Stimulated activated memory B cell treated with anti-CD40 and anti-IgM and Interleukin-4, amounts not matched to agents 10 μg/mL and 1 μg/mL and 100 μg/mL, for 72 hours (primary cell): ENCODE results near the gene ELFN2.

ENCODE experiments used
- ATAC-seq: fragments of 150-1000 bp; cut with Tn5 transposase; 2 replicates; pipeline ENCODE4 v1.10.0; 2021
- H3K27ac Mint-ChIP-seq: one replicate; pipeline ENCODE4 v1.8.0; 2022; ENCODE audit warnings: mild to moderate bottlenecking, mixed read lengths
- H3K27me3 Mint-ChIP-seq: one replicate; pipeline ENCODE4 v1.8.0; 2022; ENCODE audit warnings: mixed read lengths
- H3K36me3 Mint-ChIP-seq: one replicate; pipeline ENCODE4 v1.8.0; 2022; ENCODE audit warnings: mixed read lengths
- H3K4me1 Mint-ChIP-seq: one replicate; pipeline ENCODE4 v1.8.0; 2022; ENCODE audit warnings: mixed read lengths
- H3K4me3 Mint-ChIP-seq: one replicate; pipeline ENCODE4 v1.8.0; 2022; ENCODE audit warnings: mild to moderate bottlenecking, moderate library complexity, mixed read lengths
- H3K9me3 Mint-ChIP-seq: one replicate; pipeline ENCODE4 v1.8.0; 2022; ENCODE audit warnings: mixed read lengths

The ELFN2 gene

DNA sequence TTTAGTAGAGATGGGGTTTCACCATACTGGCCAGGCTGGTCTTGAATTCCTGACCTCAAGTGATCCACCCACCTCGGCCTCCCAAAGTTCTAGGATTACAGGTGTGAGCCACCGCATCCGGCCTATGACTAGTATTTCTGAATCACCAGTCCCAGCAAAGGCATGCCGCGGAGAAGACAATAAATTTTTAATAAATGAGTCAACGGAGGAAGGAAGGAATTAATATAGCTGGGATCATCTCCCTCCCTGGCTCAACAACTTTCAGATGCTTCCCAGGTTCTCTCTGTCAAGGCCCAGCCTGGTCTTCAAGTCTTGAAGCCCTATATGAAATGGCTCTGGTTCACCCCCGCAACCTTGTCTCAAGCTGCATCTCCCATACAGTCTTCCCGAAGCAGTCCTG is 99.3 kb downstream of the ELFN2 start:
- H3K4me3 Mint-ChIP-seq = no peak overlapping the region
- H3K9me3 Mint-ChIP-seq = no peaks in the 10 kb centered on the region
- peaks cover 20% of the 10 kb centered on the region for H3K4me1 Mint-ChIP-seq
- peaks cover 76% of the 10 kb centered on the region for H3K27me3 Mint-ChIP-seq
- no peak for ATAC-seq
- H3K36me3 Mint-ChIP-seq = no peaks in the 10 kb centered on the region
- H3K27ac Mint-ChIP-seq = no peak overlapping the region

DNA sequence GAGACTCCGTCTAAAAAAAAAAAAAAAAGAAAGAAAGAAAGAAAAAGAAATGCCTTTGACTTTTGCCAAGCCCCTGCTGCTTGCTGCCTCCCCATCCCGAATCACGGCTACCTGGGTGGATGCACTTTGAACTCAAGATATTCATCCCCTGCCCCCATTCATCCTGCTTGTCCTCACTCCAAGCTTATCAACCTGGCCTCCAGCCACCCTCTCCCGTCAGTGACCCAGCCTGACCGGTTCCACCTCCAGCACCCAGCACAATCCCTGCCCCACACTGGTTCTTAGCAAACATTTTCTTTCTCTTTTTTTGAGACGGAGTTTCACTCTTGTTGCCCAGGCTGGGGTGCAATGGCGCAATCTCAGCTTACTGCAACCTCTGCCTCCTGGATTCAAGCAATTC is 100.6 kb downstream of the ELFN2 start:
- Mint-ChIP-seq H3K36me3 (no peaks in the 10 kb centered on the region), H3K27me3 (peaks cover 63% of the 10 kb centered on the region), H3K9me3 (no peaks in the 10 kb centered on the region), H3K27ac (no peak overlapping the region), H3K4me1 (peaks cover 10% of the 10 kb centered on the region), H3K4me3 (no peak overlapping the region)
- ATAC-seq = no peak

DNA sequence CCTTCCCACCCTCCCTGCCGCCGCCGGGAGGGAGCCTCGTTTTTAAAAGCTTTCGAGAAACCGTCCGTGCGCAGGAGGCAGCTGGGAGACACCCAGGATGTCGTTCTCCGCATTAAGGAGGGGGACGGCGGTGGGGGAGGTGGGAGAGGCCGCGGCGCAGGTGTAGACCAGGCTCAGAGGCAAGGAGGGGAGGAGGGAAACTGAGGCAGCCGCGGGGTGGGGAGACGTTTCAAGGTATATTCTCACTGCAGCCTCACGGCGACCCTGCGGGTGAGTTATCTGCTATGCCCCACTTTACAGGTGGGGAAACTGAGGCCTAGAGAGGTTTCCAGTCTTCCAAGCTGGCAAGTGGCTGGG is 102.3 kb downstream of the ELFN2 start:
- no peaks in the 10 kb centered on the region for H3K9me3 Mint-ChIP-seq
- no peak overlapping the region for H3K27ac Mint-ChIP-seq
- H3K36me3 Mint-ChIP-seq = no peaks in the 10 kb centered on the region
- peaks cover under 1% of the 10 kb centered on the region for H3K4me1 Mint-ChIP-seq
- H3K27me3 Mint-ChIP-seq = peaks cover 47% of the 10 kb centered on the region
- no peak overlapping the region for H3K4me3 Mint-ChIP-seq
- ATAC-seq = no peak

DNA sequence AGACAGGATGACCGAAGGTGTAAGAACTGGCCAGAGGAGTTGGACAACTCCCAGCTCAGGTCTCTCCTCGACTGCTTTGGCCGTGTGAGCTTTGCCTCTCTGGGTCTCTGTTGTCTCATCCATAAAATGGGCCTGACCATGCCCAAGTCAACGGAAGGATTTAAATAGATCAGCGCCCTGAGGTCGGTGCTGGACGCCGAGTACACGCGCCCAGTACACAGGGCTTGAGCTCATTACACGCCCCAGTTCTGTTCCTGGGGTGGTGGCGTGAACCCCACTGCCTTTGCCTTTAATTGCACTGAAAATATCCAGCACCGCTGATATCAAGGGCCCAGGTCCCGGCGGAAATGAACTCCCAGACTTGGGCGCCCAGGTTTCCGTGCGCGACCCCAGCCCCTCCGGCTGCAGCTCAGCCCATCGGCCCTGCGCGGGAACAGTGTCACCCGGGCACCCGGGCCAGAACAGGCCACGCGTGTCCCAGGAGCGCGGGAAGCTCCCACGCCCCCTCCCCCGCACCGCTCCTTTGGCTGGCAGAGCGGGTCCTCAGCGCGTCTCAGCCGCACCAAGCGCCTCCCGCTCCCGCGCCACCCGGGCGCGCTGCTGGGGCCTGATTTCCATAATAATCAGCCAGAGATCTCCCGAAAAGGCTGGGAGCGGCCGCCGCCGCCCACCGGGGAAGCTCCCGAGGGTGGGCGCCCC is 102.8 kb downstream of the ELFN2 start:
- no peaks in the 10 kb centered on the region for H3K36me3 Mint-ChIP-seq
- peaks cover 44% of the 10 kb centered on the region for H3K27me3 Mint-ChIP-seq

DNA sequence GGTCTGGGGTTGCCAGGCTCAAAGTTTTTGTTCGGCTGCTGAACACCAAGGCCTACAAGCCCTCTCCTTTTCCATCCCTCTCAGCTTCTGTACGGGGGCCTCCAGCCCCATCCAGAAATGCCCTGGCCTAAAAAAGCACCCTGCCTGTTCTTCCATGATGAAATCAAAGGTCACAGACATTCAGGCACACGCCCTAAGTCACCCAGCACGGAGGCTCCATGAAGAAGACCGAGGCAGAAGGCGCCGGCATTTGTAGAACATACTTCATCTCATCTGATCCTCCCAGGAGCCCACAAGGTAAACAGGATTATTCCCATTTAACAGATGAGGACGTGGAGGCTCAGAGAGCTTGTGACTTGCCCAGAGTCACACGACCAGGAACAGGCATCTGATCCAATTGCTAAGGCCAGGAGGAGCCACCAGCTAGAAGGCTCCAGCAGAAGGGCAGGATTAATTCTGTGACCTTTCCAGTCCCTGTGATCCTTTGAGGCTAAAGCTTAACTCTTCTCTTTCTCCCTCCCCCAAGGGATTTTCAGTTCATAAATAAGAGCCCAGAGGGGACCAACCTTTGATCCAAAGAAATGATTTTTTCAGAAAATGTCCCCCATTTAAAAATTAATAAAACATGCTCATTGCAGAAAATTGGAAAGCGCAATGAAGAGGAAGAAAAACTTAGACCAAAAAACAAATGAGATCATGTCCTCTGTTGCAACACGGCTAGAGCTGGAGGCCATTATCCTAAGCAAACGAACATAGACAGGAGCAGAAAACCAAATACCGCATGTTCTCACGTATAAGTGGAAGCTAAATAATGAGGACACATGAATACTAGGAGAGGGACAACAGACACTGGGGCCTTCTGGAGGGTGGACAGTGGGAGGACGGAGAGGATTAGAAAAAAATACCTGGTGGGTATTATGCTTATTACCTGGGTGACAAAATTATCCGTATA is 106.3 kb downstream of the ELFN2 start:
- peaks cover 10% of the 10 kb centered on the region for H3K4me1 Mint-ChIP-seq
- no peaks in the 10 kb centered on the region for H3K36me3 Mint-ChIP-seq
- no peak for ATAC-seq
- no peak overlapping the region for H3K27ac Mint-ChIP-seq
- no peaks in the 10 kb centered on the region for H3K9me3 Mint-ChIP-seq
- H3K4me3 Mint-ChIP-seq = no peak overlapping the region
- H3K27me3 Mint-ChIP-seq = peaks cover 22% of the 10 kb centered on the region

More for the DNA sequence above, 102.8 kb downstream of the ELFN2 start:
- H3K4me3 Mint-ChIP-seq = no peak overlapping the region
- H3K9me3 Mint-ChIP-seq = no peaks in the 10 kb centered on the region
- ATAC-seq = no peak
- no peak overlapping the region for H3K27ac Mint-ChIP-seq
- no peaks in the 10 kb centered on the region for H3K4me1 Mint-ChIP-seq

DNA sequence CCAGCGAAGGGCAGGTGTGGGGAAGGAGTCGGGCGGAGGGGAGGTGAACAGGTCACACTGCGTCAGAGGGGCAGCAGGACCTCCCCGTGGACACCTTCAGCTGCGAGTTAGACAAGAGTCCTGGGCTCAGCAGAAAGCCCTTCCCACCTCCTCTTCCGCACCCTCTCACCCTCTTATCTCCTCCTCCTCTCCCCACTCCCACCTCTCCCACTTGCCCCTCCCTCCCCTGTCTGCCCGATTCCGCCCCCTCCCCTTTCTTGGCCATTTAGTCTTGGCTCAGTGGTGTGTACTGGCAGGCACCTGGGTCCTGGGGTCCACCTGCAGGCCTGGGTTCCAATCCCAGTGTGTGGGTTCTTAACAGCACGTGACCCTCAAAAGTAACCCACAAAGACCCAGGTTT is 107.8 kb downstream of the ELFN2 start:
- peaks cover 23% of the 10 kb centered on the region for H3K4me1 Mint-ChIP-seq
- no peak for ATAC-seq
- no peak overlapping the region for H3K4me3 Mint-ChIP-seq
- H3K9me3 Mint-ChIP-seq = no peaks in the 10 kb centered on the region
- no peaks in the 10 kb centered on the region for H3K36me3 Mint-ChIP-seq
- H3K27ac Mint-ChIP-seq = no peak overlapping the region
- peaks cover 22% of the 10 kb centered on the region for H3K27me3 Mint-ChIP-seq

DNA sequence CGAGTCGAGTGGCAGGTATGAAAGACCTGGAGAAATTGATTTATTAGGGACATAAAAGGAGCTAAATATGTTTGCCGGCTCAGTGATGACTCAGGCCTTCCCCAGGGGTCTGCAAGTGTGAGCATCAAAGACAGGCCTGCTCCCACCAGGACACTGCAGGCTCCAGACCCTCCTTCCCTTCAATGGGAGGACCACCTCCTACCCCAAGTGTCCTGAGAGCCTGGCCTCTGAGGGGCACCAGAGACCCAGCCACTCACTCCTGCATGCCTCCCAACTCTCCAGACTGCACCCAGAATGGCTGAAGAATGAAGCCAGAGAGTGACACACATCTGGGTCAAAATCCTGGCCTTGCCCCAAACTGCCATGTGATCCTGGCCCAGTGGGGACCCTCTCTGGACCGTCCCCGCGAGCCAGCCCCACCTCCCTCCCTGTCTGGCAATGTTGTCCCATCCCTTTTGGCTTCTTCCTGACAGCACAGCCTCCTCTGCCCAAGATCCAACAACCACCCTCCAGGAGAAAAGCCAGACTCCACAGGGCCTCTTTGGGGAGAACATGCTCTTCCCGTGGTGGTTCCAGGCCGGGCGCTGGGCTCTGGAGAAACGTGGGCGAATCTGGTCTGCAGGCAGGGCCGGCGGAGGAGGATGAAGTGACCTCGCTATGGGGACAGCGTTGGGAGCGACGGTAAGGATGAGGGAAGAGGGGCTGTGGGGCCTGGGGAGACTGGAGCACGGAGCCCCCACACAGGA is 108.7 kb downstream of the ELFN2 start:
- Mint-ChIP-seq H3K4me1 (peaks cover 33% of the 10 kb centered on the region), H3K9me3 (no peaks in the 10 kb centered on the region), H3K4me3 (no peak overlapping the region), H3K27me3 (peaks cover 16% of the 10 kb centered on the region), H3K27ac (no peak overlapping the region), H3K36me3 (no peaks in the 10 kb centered on the region)
- ATAC-seq = no peak
